HCT116 (cell line): ENCODE results near the gene PYGO2. TPM values are rescaled to one million over a fixed set of nuclear protein-coding genes. Genes with fewer than 3 reads are reported as not detected.

Experiments
- ATAC-seq: fragments of 200-7000 bp; cut with Tn5 transposase; 2 replicates; pipeline ENCODE4 v1.9.1; 2020; ENCODE audit warnings: mild to moderate bottlenecking, moderate library complexity
- Bru-seq: library from RNA; stranded (reverse); fragments of 400-500 nt; gene quantifications from one replicate; lab custom pipeline; 2021; lab: Mats Ljungman, UMichigan
- BruChase-seq, 2 experiments: library from RNA; stranded (reverse); fragments of 400-500 nt; gene quantifications; one replicate each; lab custom pipeline; 2021; lab: Mats Ljungman, UMichigan
- BruUV-seq: library from RNA; stranded (reverse); fragments of 400-500 nt; replicated peaks from 2 replicates; lab custom pipeline; 2021; lab: Mats Ljungman, UMichigan
- CTCF ChIA-PET: fragments of 300-600 bp; sonication (Branson Sonifier 250); formaldehyde crosslinking; loops from one replicate; lab custom pipeline; 2021; ENCODE audit warnings: antibody characterized with exemption; lab: Charles Lee
- POLR2A ChIA-PET: fragments of 300-600, 350-600 bp; sonication (Branson Sonifier 250); formaldehyde crosslinking; loops from one replicate; lab custom pipeline; 2021; ENCODE audit warnings: antibody characterized with exemption; lab: Charles Lee
- RAD21 ChIA-PET, 2 experiments: fragments of 300-600 bp; sonication (Branson Sonifier 250); formaldehyde crosslinking; loops; one replicate each; lab custom pipeline; 2023; ENCODE audit warnings: low total read pairs in 2 of 2; ENCODE audit not compliant: uncharacterized antibody in 2 of 2, unreplicated experiment in 2 of 2, low non-redundant PET in 1 of 2; lab: Charles Lee
- DNase-seq: peaks from one replicate; pipeline ENCODE4 v3.0.0-alpha.2; 2010; ENCODE audit warnings: low read depth, low spot score
- H2AFZ ChIP-seq: fragments of 200-600 bp; shearing (Covaris generic), sonication (generic); 2 replicates; pipeline ENCODE4 v1.6.1; 2017; ENCODE audit warnings: low read depth, mixed run types, mixed read lengths, antibody characterized with exemption, low read length; ENCODE audit not compliant: poor library complexity, severe bottlenecking
- H3K27ac ChIP-seq: 2 replicates; pipeline ENCODE4 v1.5.1; 2012; ENCODE audit warnings: low read depth, low read length
- H3K27me3 ChIP-seq: fragments of 200-600 bp; sonication (generic); 2 replicates; pipeline ENCODE4 v1.6.1; 2016; ENCODE audit warnings: mixed run types, low read length, mixed read lengths; ENCODE audit not compliant: insufficient read depth
- H3K36me3 ChIP-seq, 2 experiments: fragments of 200-500 bp in 1 of 2; fragments of 200-600 bp in 1 of 2; sonication (Bioruptor generic) in 1 of 2; sonication (generic) in 1 of 2; 2 replicates each; pipeline versions ENCODE4 v1.5.1 to v1.6.1; 2014 to 2016; ENCODE audit warnings: low read length in 2 of 2, inconsistent platforms in 1 of 2, mixed read lengths in 1 of 2, mixed run types in 1 of 2; ENCODE audit not compliant: insufficient read depth in 2 of 2, control insufficient read depth in 1 of 2
- H3K4me1 ChIP-seq, 2 experiments: fragments of 200-600 bp in 1 of 2; sonication (generic) in 1 of 2; 2 replicates each; pipeline versions ENCODE4 v1.5.1 to v1.6.1; 2012 to 2017; ENCODE audit warnings: low read length in 2 of 2, inconsistent platforms in 1 of 2, mild to moderate bottlenecking in 1 of 2, mixed read lengths in 1 of 2, mixed run types in 1 of 2, moderate library complexity in 1 of 2; ENCODE audit not compliant: insufficient read depth in 2 of 2, control insufficient read depth in 1 of 2
- H3K4me2 ChIP-seq: fragments of 200-600 bp; sonication (generic); 2 replicates; pipeline ENCODE4 v1.6.1; 2017; ENCODE audit warnings: mixed run types, low read length, mixed read lengths
- H3K4me3 ChIP-seq, 2 experiments: fragments of 200-600 bp in 1 of 2; sonication (generic) in 1 of 2; replicated peaks in 1 of 2; 2 replicates each; pipeline ENCODE4 v1.5.1; 2011 to 2016; ENCODE audit warnings: low read length in 2 of 2, control low read depth in 1 of 2, low read depth in 1 of 2, mild to moderate bottlenecking in 1 of 2, mixed read lengths in 1 of 2, mixed run types in 1 of 2
- H3K79me2 ChIP-seq: fragments of 200-600 bp; sonication (generic); 2 replicates; pipeline ENCODE4 v1.6.1; 2017; ENCODE audit warnings: mild to moderate bottlenecking, mixed run types, low read length, moderate library complexity, mixed read lengths; ENCODE audit not compliant: insufficient read depth
- H3K9ac ChIP-seq: fragments of 200-600 bp; sonication (generic); 2 replicates; pipeline ENCODE4 v1.6.1; 2016; ENCODE audit warnings: low read length, mixed read lengths
- H3K9me2 ChIP-seq: fragments of 200-600 bp; sonication (generic), shearing (Covaris generic); 2 replicates; pipeline ENCODE4 v1.6.1; 2017; ENCODE audit warnings: mixed run types, mild to moderate bottlenecking, moderate library complexity; ENCODE audit not compliant: insufficient read depth
- H3K9me3 ChIP-seq, 2 experiments: fragments of 200-500 bp in 1 of 2; fragments of 200-600 bp in 1 of 2; sonication (Bioruptor generic) in 1 of 2; sonication (generic) in 1 of 2; 2 replicates each; pipeline ENCODE4 v1.6.1; 2014 to 2017; ENCODE audit warnings: low read length in 2 of 2, mixed read lengths in 2 of 2, inconsistent platforms in 1 of 2, low read depth in 1 of 2, mild to moderate bottlenecking in 1 of 2, mixed run types in 1 of 2, moderate library complexity in 1 of 2; ENCODE audit not compliant: control insufficient read depth in 1 of 2, insufficient read depth in 1 of 2
- H4K20me1 ChIP-seq: fragments of 200-600 bp; sonication (generic), shearing (Covaris generic); 2 replicates; pipeline ENCODE4 v1.6.1; 2017; ENCODE audit warnings: mixed run types, mild to moderate bottlenecking, moderate library complexity; ENCODE audit not compliant: insufficient read depth
- CBX3 ChIP-seq: IDR thresholded peaks from 2 replicates; pipeline ENCODE4 v1.6.1; 2012; ENCODE audit warnings: low read depth
- CEBPB ChIP-seq: IDR thresholded peaks from 2 replicates; pipeline ENCODE4 v1.6.1; 2012; ENCODE audit warnings: low read depth
- EGR1 ChIP-seq: IDR thresholded peaks from 2 replicates; pipeline ENCODE4 v1.6.1; 2012; ENCODE audit warnings: low read depth
- ELF1 ChIP-seq: IDR thresholded peaks from 2 replicates; pipeline ENCODE4 v1.6.1; 2012; ENCODE audit warnings: low read depth, borderline replicate concordance
- EZH2phosphoT487 ChIP-seq: fragments of 200-600 bp; IDR thresholded peaks from 2 replicates; pipeline ENCODE4 v1.6.1; 2018; ENCODE audit warnings: antibody characterized with exemption, borderline replicate concordance
- JUND ChIP-seq: IDR thresholded peaks from 2 replicates; pipeline ENCODE4 v1.6.1; 2012
- POLR2A ChIP-seq: IDR thresholded peaks from 2 replicates; pipeline ENCODE4 v1.7.0; 2011; ENCODE audit warnings: borderline replicate concordance; ENCODE audit not compliant: insufficient read depth, insufficient read length; ENCODE audit errors: extremely low read depth
- RAD21 ChIP-seq: IDR thresholded peaks from 2 replicates; pipeline ENCODE4 v1.6.1; 2012; ENCODE audit warnings: low read depth, mild to moderate bottlenecking
- REST ChIP-seq: IDR thresholded peaks from 2 replicates; pipeline ENCODE4 v1.6.1; 2012; ENCODE audit warnings: low read depth
- SIN3A ChIP-seq: IDR thresholded peaks from 2 replicates; pipeline ENCODE4 v1.6.1; 2012; ENCODE audit warnings: low read depth
- SP1 ChIP-seq: IDR thresholded peaks from 2 replicates; pipeline ENCODE4 v1.6.1; 2012; ENCODE audit warnings: low read depth
- TCF7L2 ChIP-seq: IDR thresholded peaks from 2 replicates; pipeline ENCODE4 v1.7.0; 2011; ENCODE audit warnings: borderline replicate concordance, inconsistent platforms; ENCODE audit not compliant: insufficient read depth, insufficient read length; ENCODE audit errors: extremely low read depth
- YY1 ChIP-seq: IDR thresholded peaks from 2 replicates; pipeline ENCODE4 v1.6.1; 2011; ENCODE audit warnings: low read length, low read depth, moderate library complexity, mild to moderate bottlenecking; ENCODE audit not compliant: insufficient replicate concordance; ENCODE audit errors: extremely low read depth
- ZNF274 ChIP-seq: fragments of 200-500 bp; sonication (Bioruptor generic); IDR thresholded peaks from 2 replicates; pipeline ENCODE4 v1.6.1; 2014; ENCODE audit warnings: mild to moderate bottlenecking, low read depth, low read length, inconsistent platforms
- intact Hi-C: fragments of 100-400 bp; cut with micrococcal nuclease; formaldehyde crosslinking; loops from 2 replicates; pipeline ENCODE4 v1.10.0; 2022
- long read RNA-seq: library from polyadenylated mRNA; unstranded; transcript quantifications from one replicate; pipeline ENCODE4 v2.0.0, GENCODE V29; 2021; ENCODE audit not compliant: unreplicated experiment
- polyA plus RNA-seq: library from polyadenylated mRNA; unstranded; fragments of >200 nt; gene quantifications from 2 replicates; pipeline ENCODE4 v1.2.1, GENCODE V29; 2012; ENCODE audit warnings: missing spikeins
- total RNA-seq: library from RNA; stranded (reverse); gene quantifications from one replicate; pipeline ENCODE4 v1.2.1, GENCODE V29; 2021; ENCODE audit not compliant: unreplicated experiment
- TF ChIP-seq, protein P1 (sequence below): IDR thresholded peaks from 2 replicates; pipeline ENCODE4 v1.6.1; 2012
- TF ChIP-seq, protein P2 (sequence below): IDR thresholded peaks from 2 replicates; pipeline ENCODE4 v1.6.1; 2011; ENCODE audit warnings: mild to moderate bottlenecking, low read length, moderate library complexity; ENCODE audit not compliant: insufficient replicate concordance; ENCODE audit errors: extremely low read depth

Gene PYGO2, protein sequence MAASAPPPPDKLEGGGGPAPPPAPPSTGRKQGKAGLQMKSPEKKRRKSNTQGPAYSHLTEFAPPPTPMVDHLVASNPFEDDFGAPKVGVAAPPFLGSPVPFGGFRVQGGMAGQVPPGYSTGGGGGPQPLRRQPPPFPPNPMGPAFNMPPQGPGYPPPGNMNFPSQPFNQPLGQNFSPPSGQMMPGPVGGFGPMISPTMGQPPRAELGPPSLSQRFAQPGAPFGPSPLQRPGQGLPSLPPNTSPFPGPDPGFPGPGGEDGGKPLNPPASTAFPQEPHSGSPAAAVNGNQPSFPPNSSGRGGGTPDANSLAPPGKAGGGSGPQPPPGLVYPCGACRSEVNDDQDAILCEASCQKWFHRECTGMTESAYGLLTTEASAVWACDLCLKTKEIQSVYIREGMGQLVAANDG
- total RNA-seq (37.2 TPM), Bru-seq, nascent RNA (percentile 90 among the genes with signal in this experiment), BruChase-seq, experiment 1, labeled RNA remaining after a 6-hour chase (percentile 95 among the genes with signal in this experiment), BruChase-seq, experiment 2, labeled RNA remaining after a 2-hour chase (percentile 99 among the genes with signal in this experiment)
- polyA plus RNA-seq: 17.0 and 22.1 TPM in 2 replicates
- long read RNA-seq, transcript PYGO2-202 (3 exons, 3,146 nt): major isoform, 27 of 62 reads
- long read RNA-seq, partial matches to known transcripts: 1 of 62 reads
- long read RNA-seq, other reads (novel, unspliced or antisense): 34 of 62 reads

- peaks cover 20 to 50% of the 10 kb centered on the region in 2 experiments for H3K4me1 ChIP-seq
- peaks cover 20 to 41% of the 10 kb centered on the region in 2 experiments; a peak in 3 of 4 replicates for H3K36me3 ChIP-seq
- CTCF ChIA-PET: interaction anchor here (1.0 to 2.5 kb wide), 4 partner anchors 9 to 402 kb away, joined by 3 to 15 read pairs (median 8); partner anchors contain the start of gene SHC1
- no peak for TF ChIP-seq CEBPB
- TF ChIP-seq EZH2phosphoT487: no peak
- TF ChIP-seq POLR2A: peak; percentile 65
- TF ChIP-seq JUND: peak; percentile 55
- no peak for TF ChIP-seq ELF1
- peak; percentile 32; the same call in 1 of the 2 replicates for TF ChIP-seq SP1
- TF ChIP-seq RAD21: no peak; the same call in 1 of the 2 replicates
- no peak for TF ChIP-seq CBX3
- peak; percentile 63 for TF ChIP-seq YY1
- peak; percentile 83 for TF ChIP-seq SIN3A
- TF ChIP-seq, protein P1, sequence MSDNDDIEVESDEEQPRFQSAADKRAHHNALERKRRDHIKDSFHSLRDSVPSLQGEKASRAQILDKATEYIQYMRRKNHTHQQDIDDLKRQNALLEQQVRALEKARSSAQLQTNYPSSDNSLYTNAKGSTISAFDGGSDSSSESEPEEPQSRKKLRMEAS: peak; percentile 68
- TF ChIP-seq ZNF274: no peak
- peak; percentile 61 for TF ChIP-seq TCF7L2
- no peak for TF ChIP-seq REST
- no peak; the same call in 1 of the 2 replicates for TF ChIP-seq EGR1
- TF ChIP-seq, protein P2, sequence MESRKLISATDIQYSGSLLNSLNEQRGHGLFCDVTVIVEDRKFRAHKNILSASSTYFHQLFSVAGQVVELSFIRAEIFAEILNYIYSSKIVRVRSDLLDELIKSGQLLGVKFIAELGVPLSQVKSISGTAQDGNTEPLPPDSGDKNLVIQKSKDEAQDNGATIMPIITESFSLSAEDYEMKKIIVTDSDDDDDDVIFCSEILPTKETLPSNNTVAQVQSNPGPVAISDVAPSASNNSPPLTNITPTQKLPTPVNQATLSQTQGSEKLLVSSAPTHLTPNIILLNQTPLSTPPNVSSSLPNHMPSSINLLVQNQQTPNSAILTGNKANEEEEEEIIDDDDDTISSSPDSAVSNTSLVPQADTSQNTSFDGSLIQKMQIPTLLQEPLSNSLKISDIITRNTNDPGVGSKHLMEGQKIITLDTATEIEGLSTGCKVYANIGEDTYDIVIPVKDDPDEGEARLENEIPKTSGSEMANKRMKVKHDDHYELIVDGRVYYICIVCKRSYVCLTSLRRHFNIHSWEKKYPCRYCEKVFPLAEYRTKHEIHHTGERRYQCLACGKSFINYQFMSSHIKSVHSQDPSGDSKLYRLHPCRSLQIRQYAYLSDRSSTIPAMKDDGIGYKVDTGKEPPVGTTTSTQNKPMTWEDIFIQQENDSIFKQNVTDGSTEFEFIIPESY: no peak
These were observed at the start of gene PYGO2 for GRCh38 chr1:154961207-154962155. Gene PYGO2, minus strand, starts transcription at chr1:154961782. Its CDS starts 206 bp downstream, at chr1:154961576.

More at GRCh38 chr1:154961207-154962155, at the start of gene PYGO2:
- peak; percentile 85 for ATAC-seq
- Histone ChIP-seq H3K4me3 (peak within 1 kb of the TSS; percentile 64 to 80), H2AFZ (no peak within 1 kb of the TSS), H3K9ac (peak within 1 kb of the TSS; percentile 78), H3K4me2 (peak within 1 kb of the TSS; percentile 82), H3K9me3 (no peaks in the 10 kb centered on the region), H4K20me1 (no peaks in the 10 kb centered on the region), H3K9me2 (no peaks in the 10 kb centered on the region), H3K79me2 (peaks cover 25% of the 10 kb centered on the region), H3K27ac (peak within 1 kb of the TSS; percentile 92), H3K27me3 (no peaks in the 10 kb centered on the region)
- intact Hi-C loops: loop anchor here (5.0 kb wide), 1 partner anchor 36 kb away; no protein-coding TSS in a partner anchor
- POLR2A ChIA-PET: interaction anchor here (0.5 to 2.4 kb wide), 6 partner anchors 11 to 412 kb away, joined by 3 to 38 read pairs (median 3); partner anchors contain the start of genes CKS1B, KCNN3, LENEP and SHC1
- no peak for DNase-seq
- RAD21 ChIA-PET: interaction anchor here (1.1 to 1.2 kb wide), 2 partner anchors 34 to 38 kb away, joined by 4 to 5 read pairs; no protein-coding TSS in a partner anchor
- BruUV-seq: no TSS peak
